ENCODE data around the gene ERCC3.
A peak's percentile ranks its signal among the peaks of the same experiment; 100 is the strongest.
"Not testable (repeated sequence)": the region's sequence is repeated elsewhere in the genome, so short reads cannot be mapped to it uniquely, and the experiment has no call there.

Gene ERCC3

DNA sequence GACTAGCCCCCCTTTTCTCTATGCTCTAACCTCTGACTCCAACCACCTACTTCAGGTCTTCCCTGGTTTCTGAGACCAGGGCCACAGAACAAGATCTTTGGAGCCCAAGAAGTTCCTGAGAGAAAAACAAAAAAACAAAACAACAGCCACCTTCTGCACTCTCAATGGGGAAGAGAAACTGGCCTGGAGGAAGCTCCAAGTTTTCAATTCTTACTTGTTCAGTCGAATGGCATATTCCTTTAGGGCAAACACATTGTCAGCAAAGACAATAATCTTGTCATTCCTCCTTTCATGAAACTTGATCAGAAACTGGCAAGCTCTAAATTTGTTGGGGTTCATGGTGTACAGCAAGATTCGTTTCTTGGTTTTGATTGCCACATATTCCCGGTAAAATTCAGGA, 15.0 kb downstream of the ERCC3 start:
- DNase-seq: no peak

DNA sequence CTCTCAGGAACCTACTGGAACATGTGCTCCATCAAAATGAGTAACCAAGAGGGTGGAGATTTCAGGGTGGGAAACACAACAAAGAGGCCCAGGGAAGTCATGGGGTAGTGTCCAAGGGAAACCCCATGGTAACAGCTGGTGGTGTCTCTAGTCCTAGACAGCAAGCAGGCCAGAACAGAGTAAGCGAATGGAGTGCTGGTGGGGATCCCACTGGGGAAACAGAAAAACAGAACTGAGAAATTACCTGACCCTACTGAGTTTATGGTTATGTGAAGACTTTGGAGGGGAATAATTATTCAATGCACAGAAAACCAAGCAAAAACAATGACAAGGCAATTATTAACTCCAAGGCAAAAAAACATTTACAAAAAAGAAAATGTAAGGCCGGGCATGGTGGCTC, 16.9 kb downstream of the ERCC3 start:
- peak; percentile 5 for DNase-seq

DNA sequence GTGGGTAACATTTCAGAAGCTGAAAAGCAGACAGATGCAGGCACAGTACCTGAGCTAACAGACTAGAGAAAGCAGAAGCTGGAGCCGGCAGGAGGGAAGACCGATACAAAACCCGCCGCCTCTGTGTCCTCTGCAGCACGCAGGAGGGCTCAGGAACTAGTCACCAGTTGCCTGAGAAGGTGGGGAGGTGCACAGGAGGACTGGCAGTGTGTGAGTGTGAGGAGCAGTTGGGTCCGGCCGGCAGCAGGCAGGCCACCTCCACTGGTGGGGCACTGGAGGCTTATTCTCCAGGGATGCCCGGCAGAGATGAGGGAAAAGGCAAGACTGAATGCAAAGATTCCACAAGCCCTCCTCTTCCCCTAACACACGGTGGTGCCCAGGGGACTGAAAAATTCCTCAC, 18.2 kb downstream of the ERCC3 start:
- DNase-seq: no peak

DNA sequence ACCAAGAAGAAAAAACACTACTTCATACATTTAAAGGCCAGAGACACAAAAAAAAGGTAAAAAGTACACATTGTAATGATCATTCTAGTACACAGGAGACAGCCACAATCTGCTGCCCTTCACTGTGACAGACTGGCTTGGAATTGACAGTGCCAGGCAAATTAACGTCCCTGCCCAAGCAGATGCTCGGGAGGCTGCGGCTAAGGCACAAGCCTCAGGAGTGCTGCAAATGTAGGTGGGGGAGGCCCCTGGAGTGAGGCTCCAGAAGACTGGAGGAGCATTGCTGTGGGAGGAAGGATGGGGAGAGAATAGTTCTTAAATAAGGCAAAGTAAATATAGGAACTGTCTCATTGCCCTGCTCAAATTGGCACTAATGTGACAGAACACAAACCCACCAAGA, 18.6 kb downstream of the ERCC3 start:
- no peak for DNase-seq

DNA sequence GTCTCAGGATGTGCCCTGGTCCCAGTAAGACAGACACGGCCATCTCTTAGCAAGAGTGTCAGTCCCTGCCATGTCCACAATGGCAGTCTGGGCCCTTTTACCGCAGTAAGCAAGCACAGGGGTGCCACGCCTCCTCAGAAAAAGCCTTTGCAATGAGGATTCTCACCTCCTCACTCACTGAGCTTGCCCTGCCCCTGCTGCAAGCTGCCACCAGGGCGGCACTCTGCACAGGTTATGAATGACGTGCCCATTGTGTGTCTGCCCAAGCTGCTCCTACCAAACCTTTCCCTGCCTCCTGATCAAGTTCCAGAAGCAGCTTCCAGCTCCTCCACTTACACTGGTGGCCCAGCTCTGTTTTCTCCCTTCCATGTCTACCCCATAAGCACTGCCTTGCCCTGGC, 23.3 kb downstream of the ERCC3 start:
- DNase-seq: no peak

DNA sequence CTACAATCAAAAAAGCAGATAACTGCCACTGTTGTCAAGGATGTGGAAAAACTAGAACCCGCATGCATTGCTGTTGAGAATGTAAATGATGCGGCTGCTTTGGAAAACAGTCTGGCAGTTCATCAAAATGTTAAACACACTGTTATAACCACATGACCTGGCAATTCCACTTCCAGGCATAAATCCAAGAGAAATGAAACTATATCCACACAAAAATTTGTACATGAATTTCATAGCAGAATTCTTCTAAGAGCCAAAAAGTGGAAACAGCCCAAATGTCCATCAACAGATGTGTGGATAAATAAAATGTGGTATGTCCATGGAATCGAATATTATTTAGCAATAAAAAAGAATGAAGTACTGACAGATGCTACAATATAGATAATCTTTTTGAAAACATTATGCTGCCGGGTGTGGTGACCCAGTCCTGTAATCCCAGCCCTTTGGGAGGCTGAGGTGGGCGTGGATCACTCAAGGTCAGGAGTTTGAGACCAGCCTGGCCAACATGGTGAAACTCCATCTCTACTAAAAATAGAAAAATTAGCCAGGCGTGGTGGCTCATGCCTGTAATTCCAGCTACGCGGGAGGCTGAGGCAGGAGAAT, 32.0 kb downstream of the ERCC3 start:
- DNase-seq: no peak

DNA sequence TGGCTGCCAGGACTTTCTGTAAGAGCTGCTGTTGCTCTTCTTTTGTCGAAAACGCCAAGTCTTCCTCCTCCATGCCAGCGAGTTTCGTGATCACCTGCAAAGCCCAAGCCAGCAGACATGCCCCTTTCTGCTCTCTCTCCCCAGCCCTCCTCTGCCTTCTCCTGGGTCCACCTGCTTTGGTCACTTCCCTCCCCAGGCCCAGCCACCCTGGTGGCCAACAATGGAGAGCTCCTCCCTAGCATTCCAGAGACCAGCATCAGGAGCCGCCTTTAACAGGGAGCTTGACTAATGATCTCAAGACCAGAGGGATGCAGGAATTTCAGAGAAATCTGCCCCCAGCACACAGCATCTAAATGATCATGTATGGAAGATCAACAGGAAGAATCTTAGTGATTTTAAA, 34.6 kb downstream of the ERCC3 start:
- no peak for DNase-seq

DNA sequence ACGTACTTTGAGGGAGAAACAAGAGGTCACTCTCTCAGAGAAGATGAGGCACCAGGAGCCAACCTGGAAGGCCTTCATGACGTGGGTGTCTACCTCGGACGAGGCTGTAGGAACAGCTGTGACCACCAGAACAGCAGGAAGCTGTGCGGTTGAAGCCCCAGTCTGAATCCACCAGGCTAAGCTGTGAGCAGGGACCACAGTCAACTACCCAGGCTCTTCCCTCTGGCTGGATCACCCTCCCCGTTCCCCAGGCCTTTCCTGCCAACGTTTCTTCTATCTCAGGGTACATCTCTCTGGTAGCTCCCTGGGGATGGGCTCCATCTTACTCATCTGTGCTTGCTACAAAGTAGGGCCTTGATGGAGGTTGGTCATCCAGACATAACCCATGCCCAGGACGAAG, 37.1 kb downstream of the ERCC3 start:
- DNase-seq: no peak

DNA sequence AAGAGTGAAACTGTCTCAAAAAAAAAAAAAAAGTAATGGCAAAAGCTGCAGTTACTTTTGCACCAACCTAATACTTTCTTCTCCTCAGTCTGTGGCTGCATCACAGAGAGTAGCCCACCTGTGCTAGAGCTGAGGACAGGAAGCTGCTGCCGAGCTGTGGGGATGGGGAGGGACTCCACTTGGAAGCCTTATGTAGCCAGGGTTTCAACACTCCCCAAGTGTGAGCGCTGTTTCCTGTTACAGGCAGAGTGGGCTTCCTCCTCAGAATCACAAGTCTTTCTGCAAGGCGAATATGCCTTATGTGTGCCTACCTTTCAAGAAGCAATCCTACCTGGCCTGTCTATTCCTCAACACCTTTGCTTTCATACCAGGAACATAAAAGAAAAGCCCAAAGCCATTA, 37.6 kb downstream of the ERCC3 start:
- no peak for DNase-seq

DNA sequence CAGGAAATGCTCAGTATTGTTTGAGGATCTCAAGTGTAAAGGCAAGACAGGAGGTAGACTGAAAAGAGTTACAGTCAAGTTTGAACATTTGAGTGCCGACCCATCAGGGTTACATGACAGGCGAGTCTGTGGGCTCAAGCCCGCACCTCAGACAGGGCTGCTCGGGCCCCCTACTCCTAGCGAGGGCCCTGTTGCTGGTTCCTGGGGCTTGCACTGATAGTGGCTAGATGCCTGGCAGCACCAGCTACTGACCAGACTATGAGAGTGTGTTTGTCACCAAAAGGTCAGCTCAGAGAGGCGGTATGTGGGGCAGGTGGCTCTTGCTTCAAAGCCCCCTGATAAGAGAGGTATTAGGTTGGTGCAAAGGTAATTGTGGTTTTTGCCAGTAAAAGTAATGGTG, 38.2 kb downstream of the ERCC3 start:
- no peak for DNase-seq

DNA sequence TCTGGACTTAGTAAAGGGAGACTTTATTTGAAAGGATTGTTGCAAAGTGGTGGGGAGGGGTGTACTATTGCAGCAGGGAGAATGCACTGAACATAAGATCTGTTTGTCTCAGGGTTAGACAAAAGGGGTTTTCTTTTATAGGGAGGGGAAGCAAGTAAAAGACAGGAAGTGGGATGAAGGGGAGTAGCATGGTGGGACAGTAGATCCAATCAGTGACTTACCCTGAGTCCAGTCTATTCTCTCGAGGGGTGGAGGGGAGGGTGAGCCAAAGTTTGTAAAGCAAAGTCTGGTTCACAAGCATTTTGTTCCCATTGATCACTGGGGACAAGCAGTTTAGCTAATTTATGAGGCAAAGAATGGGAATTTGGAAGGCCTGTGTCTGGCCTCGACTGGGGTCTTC, 38.8 kb downstream of the ERCC3 start:
- no peak for DNase-seq

DNA sequence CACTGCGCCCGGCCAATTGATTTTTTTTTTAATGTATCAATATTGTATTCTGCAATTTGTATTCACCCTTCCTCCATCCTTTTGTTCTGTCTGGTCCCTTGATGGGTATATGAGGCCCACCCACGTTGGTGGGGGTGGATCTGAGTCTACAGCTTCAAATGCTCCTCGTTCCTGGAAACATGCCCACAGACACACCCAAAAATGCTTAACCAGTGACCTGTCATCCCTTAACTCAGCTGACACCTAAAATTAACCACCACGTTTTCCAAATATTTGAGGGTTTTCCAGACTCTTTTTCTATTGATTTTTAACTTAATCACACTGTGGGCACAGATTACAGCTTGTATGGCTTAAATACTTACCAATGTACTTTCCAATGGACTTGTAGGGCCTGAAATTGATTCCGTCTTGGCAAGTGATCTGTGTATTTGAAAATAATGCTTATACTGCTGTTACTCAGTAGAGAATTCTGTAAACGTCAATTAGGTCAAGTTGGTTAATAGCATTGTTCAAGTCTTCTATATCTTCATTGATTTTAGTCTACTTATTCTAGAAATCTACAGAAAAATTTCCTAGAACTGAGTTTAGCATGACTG, 39.5 kb downstream of the ERCC3 start:
- peak; percentile 13 for DNase-seq

DNA sequence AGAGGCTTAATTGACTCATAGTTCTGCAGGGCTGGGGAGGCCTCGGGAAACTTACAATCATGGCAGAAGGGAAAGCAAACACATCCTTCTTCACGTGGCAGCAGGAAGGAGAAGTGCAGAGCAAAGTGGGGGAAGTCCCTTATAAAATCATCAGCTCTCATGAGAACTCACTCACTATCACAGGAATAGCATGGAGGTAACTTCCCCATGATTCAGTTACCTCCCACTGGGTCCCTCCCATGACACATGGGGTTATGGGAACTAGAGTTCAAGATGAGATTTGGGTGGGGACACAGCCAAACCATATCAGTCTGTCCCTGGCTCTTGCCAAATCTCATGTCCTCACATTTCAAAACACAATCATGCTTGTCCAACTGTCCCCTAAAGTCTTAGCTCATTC, 52.8 kb downstream of the ERCC3 start:
- DNase-seq: not testable (repeated sequence)

DNA sequence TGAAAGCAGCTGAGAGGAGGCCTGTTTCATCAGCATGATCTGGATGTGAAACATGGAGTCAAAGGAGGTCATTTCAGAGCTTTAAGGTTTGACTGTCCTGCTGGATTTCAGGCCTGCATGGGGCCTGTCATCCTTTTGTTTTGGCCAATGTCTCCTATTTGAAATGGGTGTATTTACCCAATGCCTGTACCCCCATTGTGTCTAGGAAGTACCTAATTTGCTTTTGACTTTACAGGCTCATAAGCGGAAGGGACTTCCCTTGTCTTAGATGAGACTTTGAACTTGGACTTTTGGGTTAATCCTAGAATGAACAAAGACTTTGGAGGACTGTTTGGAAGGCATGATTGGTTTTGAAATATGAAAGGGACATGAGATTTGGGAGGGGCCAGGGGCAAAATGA, 54.5 kb downstream of the ERCC3 start:
- DNase-seq: no peak

DNA sequence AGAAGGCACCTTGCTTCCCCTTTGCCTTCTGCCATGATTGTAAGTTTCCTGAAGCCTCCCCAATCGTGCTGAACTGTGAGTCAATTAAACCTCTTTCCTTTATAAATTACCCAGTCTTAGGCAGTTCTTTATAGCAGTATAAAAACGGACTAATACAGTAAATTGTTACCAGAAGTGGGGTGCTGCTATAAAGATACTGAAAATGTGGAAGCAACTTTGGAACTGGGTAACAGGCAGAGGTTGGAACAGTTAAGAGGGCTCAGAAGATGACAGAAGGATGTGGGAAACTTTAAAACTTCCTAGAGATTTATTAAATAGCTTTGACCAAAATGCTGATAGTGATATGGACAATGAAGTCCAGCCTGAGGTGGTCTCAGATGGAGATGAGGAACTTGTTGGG, 56.2 kb downstream of the ERCC3 start:
- not testable (repeated sequence) for DNase-seq

DNA sequence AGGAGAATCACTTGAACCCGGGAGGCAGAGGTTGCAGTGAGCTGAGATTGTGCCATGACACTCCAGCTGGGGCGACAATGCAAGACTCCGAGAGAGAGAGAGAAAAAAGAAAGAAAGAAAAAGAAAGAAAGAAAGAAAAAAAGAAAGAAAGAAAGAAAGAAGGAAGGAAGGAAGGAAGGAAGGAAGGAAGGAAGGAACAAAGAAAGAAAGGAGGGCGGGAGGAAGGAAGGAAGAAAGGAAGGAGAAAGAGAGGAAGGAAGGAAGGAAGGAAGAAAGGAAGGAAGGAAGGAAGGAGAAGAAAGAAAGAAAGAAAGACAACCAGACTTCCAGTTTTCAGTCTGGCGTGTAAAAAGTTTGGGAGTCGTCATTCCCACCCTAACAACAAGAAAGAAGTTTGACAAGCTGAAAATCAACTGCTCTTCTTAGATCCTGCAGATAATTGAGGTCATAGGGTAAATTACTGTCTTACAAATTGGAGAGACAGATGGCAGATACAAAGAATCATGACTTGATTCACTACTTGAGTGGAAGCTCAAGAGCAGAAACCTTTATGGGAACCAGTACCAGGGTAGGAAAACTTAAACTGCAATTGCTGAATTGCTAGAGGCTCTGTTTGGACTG, 58.8 kb downstream of the ERCC3 start:
- DNase-seq: no peak

DNA sequence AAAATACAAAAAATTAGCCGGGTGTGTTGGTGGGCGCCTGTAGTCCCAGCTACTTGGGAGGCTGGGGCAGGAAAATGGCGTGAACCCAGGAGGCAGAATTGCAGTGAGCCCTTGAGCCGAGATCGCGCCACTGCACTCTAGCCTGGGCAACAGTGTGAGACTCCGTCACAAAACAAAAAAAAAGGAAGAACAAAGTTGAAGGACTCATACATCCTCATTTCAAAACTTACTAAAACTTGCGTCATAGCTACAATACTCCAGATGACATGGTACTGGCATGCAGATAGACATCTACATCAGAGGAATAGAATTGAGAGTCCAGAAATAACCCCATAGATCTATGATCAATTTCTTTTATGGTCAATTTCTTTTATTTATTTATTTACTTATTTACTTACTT, 60.2 kb downstream of the ERCC3 start:
- DNase-seq: no peak

DNA sequence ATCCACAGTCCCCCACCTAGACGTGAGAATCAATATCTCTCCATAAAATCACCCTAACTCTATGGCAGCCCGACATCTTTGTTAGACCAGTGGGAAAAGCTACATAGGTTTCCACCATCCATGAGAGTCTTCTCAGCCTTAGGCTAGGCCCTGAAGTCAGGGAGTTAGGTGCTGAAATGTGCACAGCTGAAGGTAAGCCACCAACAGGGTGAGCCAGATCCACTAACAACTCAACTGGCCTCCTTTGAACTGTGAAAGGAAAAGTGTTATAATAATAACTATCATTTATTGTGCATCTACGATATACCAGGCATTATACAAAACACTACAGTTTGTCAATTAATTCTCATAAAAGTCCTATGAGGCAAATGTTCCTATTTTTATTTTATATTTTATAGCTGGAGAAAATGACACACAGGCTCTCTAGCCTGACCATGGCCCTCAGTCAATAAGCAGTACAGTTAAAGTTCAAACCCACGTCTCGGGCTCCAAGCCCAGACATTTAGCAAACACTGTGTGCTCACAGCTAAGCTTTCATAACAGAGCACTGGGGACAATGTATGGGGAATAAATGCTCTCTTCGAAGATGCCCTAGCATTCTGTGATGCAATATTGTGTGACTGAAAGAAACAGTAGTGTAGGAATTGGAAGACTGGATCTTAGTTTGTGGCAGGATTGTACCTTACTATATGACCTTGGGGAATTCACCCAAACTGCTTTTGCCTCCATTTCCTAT, 62.6 kb downstream of the ERCC3 start:
- DNase-seq: no peak

DNA sequence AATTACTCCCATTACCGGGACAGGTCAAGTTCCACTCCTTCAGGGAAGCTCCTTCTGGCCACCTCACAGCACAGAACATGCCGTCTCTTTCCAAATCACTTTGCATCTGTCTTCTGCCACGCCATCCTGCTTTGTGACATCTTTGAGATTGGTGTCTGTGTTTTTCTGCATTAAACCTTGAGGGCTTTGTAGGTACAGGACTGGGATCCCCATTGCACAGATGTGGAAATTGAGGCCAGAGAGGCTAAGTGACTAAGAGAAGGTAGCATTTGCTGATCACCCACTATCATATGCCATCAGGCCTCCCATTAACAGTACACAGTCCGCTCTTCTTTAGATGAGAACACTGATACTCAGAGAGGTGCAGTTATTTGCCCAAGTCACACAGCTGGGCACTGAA, 64.4 kb downstream of the ERCC3 start:
- DNase-seq: no peak

DNA sequence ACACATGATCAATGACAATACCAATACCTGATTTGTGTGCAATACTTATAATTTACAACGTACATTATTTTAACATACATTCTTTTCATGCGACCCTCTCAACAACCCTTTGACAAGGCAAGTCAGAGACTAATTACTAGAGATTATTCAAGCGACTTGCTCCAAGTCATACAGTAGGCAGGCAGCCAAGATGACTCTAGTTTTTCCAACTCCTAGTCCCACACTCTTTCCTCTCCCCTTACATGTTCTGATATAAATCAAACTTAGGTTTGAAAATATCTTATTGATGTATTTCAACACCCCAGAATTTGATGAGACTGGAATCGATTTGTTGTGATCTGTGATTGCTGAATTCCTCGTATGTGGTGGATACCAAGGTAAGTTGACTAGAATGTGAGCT, 65.8 kb downstream of the ERCC3 start:
- DNase-seq: no peak

DNA sequence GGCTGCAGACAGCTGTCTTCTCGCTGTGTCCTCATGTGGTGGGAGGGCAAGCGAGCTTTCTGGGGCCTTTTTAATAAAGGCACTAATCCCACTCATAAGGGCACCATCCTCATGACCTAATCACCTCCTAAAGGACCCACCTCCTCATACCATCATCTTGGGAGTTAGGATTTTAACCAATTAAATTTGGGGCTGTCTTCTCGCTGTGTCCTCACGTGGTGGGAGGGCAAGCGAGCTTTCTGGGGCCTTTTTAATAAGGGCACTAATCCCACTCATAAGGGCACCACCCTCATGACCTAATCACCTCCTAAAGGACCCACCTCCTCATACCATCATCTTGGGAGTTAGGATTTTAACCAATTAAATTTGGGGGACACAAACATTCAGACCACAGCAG, 66.7 kb downstream of the ERCC3 start:
- not testable (repeated sequence) for DNase-seq

DNA sequence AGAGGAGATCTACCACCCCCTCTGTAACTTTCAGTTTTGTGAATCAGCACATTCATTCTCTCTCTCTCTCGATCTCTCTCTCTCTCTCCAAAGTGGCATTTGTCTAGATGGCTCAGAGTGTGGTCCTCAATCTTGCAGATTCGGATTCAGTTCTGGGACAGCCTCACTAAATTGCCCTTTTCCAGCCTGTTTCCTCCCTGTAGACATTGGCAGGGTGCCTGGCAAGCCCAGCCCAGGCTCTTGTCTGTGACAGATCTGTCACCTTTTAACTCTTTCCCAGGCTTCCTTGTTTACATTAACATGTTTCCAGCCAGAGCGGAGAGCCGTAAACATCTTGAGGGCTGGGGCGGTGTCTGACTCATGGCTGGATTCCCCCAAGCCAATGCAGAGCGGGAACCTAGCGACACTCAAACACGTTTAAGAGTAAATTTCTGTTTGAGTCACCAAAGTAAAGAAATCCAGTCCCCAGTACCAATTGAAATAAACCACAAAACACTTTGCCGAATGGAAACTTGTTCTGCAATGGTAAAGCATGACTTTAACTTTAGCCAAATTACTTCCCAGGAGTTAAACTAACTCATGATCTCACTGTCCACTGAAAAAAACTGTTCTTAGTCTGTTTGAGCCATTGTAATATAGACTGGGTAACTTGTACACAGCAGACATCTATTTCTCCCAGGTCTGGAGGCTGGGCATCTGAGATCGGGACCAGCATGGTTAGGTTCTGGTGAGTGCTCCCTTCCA, 67.3 kb downstream of the ERCC3 start:
- DNase-seq: no peak

DNA sequence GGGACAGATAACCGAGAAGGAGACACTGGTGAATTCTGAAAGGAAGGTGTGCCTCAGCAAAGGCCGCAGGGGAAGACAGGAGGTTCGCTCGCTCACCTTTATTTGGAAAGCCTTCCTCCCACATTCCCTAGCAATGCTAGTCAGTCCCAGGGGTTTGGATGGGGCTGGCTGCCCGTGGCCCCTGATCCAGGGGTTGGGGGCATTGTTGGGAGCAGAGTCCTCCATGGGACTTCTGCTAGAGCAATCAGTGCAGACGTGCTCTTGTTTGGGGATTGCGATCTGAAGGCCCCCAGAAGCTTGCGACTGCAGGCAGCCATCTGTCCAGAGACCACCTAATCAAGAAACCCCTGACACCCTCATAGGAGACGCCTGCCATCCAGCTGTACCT, 67.8 kb downstream of the ERCC3 start:
- no peak for DNase-seq

Measured in hematopoietic multipotent progenitor cell treated with erythropoietin and hydrocortisone succinate and interleukin-3 and kit ligand, for 8 days (in vitro differentiated cells).